ENCODE measurements around the gene SMARCB1.

GRCh38 chr22:23847991-23848864, 61.5 kb downstream of the SMARCB1 start:
- TF ChIP-seq CTCF (IDR thresholded peaks at IDR 0.05; ENCODE audit: extremely low read depth in 1 of 2, insufficient read depth in 1 of 2, low read depth in 1 of 2, low read length in 2 of 2) (no peak), POLR2A (IDR thresholded peaks at IDR 0.05; ENCODE audit: low read depth, low read length) (no peak), POLR2AphosphoS5 (IDR thresholded peaks at IDR 0.05; ENCODE audit: insufficient read depth, low read depth, low read length) (no peak), EZH2 (IDR thresholded peaks at IDR 0.05; ENCODE audit: borderline replicate concordance, low read depth, low read length, severe bottlenecking) (no peak)

Data from endothelial cell of umbilical vein (primary cell).